HG02885 (cell line): ENCODE results near the gene EPHA5.
"Not testable (repeated sequence)": the region's sequence is repeated elsewhere in the genome, so short reads cannot be mapped to it uniquely, and the experiment has no call there.

Experiments
- ATAC-seq: cut with Tn5 transposase; IDR thresholded peaks from one replicate; pipeline ENCODE4 v1.9.1; 2021; ENCODE audit warnings: mild to moderate bottlenecking; ENCODE audit not compliant: unreplicated experiment, poor library complexity

EPHA5 gene

DNA sequence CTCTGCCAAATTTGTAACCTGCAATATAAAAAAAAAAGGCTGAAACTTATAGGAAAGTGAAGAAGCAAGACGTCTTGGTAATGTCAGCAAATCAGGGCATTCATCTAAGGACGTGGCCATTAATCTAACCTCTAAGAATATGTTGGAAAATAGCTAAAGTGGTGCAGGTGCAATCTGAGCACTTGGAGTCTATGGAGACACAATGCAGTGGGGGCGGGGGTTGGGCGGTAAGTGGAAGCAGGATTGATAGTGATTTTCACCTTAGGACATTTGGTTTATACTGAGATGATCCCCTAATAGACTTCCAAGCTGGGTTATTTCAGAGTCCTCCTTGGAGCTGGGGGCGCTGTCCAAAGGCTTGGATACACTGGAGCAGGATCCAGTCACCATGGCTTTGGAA is 283.4 kb downstream of the EPHA5 start:
- ATAC-seq = no peak

GRCh38 chr4:65383589-65384305 is 286.5 kb downstream of the EPHA5 start:
- ATAC-seq = no peak

GRCh38 chr4:65381648-65382047 is 288.6 kb downstream of the EPHA5 start:
- ATAC-seq = no peak

DNA sequence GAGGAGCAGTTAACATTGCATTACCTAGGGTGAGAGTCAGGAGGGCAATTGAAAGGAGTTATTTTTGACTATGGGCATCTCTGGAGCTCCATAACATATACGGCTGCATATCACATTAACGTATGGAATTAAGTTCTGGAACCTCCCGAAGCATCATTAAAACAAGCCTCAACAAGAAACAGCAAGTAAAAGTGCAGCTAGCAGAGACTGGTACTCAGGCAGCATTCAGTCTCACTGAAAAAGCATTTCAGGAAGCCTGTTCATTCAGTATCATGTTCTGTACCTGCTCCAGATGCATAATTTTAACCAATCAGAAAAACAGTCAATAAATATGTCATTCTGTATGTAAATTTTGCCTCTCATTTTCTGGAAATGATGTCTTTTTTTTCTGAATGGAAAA is 299.6 kb downstream of the EPHA5 start:
- ATAC-seq = no peak

DNA sequence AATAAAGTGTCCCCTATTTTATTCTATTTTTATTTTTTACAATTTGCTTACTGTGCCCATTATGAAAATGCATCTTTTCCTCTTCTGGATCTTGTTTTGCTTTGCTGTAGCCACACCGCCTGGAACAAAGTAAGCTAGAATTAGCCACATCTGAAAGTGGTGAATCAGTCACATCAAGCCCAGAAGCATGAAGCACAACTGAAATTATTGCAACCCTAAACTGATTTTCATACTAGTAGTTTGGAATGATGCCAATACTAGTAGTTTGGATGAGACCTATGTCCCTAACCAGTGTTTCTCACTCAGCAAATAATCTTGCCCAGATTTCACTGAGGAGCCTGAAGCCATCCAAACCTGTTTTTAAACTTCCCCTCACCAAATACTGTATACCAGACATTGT is 303.0 kb downstream of the EPHA5 start:
- no peak for ATAC-seq

DNA sequence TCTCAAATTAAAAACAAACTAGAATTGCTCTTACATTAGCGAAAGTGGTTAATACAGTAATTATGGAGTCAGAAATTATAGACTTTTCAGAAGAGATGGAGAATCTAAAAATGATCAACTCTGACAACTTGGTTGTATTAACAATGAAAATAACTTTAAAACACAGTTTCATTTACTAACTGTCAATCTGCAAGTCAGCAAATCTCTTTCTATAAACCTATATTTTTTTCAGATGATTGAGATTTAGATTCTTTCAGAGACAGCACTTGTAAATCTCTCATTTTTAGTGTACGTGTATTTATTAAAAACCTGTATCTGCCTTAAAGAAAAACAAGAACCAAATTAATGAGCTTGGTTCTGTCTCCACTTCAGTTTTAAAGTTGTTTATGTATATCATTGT is 311.4 kb downstream of the EPHA5 start:
- ATAC-seq = no peak

- no peak for ATAC-seq
These were observed 317.2 kb downstream of the EPHA5 start for GRCh38 chr4:65353098-65353497.

GRCh38 chr4:65344278-65344825 is 325.9 kb downstream of the EPHA5 start:
- ATAC-seq = no peak

DNA sequence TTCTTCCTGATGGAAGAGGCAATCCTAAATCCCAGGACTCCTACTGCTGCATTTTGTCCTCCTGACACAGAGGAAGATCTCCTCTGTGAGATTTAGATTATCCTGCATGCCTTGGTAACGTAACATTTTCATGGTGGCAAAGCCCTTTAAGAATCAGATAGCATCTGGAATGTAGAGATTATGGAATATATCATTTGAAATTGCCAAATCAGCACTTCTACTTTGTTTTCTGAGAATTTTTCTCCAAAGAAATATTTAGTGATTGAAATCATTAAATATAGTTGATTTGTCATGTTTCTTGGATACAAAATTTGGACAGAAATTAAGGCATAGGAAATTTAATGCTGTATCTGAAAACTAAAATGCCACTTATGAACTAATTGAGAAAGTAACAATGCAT is 326.9 kb downstream of the EPHA5 start:
- no peak for ATAC-seq

DNA sequence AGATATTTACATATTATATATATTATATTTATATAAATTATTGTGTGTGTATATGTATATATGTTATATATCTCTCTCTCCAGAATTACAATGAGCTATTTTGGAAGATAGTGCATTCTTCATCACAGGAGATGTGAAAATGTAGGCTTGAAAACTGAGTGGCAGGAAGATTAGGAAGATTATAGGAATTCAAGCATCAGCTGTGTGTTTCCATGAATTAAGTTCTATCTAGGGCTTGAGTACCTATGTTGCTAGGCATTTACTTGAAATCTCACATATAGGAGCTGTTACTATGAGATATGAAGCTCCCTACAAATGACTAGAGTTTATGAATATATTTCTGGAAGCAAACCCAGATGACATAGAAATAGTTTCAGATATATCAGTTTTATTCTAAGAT is 328.7 kb downstream of the EPHA5 start:
- no peak for ATAC-seq

DNA sequence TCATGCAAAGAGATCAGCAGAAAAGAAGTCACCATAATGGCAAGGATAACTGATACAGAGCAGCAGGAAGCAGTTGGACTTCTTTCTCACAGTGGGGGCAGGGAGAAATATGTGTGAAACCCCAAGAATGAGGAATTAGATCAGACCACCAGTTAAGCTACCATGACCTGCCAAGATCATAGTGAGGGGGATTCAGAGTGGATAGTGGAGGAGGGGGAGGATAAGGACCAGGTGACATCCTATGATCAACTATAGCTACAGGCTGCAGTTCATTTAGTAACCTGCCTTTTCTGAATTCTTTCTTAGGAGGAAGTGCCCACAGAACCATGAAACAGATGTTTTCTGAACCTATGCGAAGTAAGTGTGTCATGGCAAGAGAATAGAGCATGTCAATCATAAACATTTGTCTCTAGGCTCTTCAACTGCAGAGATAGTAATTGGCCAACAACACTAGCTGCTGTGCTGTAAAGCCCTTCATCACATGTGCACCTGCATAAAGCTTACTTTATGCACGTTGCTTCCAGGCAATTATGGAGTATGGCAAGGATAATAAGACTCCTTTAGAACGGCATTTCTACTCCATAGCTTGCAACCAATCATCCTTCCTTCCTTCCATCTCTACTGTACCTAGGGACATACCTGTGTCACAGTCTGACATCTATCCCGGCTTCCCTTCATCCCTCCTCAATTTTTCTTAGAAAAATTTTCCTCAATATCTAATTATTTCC is 329.7 kb downstream of the EPHA5 start:
- no peak for ATAC-seq

GRCh38 chr4:65337371-65337770 is 332.9 kb downstream of the EPHA5 start:
- no peak for ATAC-seq

- ATAC-seq = no peak
These were observed 333.8 kb downstream of the EPHA5 start for GRCh38 chr4:65336465-65336864.

DNA sequence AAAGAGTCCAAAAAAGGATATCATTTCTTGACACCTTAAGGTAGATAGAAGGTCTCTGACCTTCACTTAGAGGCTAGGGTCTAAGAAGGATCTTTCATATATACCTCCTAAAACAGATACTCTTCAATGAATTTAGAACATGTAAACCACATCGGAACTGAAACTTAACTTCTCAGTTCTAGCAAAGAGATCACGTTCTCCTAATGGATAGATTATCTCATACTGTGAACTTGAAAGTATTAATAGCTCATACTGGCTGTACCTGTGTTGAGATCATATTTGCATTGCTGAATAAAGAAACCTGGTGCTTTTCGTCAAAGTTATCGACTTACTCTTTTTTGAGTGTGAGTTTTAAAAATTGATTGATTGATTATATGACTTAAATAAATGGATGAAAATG is 353.8 kb downstream of the EPHA5 start:
- ATAC-seq = no peak

DNA sequence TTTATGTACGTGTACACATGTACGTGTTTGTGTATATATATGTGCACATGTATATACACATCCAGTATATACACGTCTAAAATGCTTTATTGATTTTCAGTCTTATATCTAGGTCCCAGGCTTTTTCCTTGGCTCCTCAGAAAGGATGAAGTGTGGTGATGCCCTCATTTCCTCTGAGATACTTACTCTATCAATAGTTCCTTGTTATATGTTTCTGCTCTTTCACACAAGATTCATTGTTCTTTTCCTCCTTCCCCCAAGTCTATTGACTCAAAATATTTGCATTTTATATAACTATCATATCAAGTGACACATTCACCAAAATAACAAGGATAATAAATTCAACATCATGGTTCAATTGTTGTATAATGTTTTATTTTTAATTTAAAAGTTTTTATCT is 359.2 kb downstream of the EPHA5 start:
- ATAC-seq = no peak

DNA sequence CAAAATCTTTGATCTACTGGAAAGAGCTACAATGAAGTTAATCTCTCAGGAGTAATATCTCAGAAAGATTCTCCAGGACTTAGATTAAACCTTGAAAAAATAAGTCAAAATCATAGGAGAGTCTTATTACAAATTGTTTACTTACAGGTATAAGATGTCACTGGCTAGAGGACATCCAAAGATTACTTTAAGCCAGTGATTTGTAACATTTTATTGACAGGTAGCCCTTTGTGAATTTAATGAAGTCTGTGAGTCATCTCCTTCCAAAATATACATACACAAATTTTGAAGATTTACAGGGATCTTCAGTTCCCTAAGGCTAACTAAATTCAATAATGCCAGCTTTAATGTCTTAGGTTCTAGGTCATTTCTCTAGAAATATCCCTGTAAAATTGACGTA is 359.7 kb downstream of the EPHA5 start:
- ATAC-seq = no peak

GRCh38 chr4:65308626-65309025 is 361.7 kb downstream of the EPHA5 start:
- not testable (repeated sequence) for ATAC-seq

DNA sequence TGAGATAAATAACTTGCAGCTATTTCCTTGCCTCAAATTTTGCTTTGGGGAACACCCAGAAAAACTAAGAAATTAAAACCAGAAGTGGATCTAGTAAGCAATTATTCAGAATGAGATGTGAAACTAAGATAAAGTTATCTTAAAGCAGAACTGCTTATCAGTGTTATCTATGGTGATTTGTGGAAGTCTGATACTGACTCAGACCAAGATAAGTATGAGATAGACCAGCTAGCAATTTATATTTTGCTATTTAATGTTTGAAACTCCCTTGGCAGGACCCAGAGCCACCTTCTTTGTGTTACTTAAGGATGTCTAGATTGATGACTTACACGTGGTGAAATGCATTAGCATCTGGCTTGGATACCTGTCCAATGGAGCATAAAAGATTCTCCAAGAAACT is 368.1 kb downstream of the EPHA5 start:
- no peak for ATAC-seq

DNA sequence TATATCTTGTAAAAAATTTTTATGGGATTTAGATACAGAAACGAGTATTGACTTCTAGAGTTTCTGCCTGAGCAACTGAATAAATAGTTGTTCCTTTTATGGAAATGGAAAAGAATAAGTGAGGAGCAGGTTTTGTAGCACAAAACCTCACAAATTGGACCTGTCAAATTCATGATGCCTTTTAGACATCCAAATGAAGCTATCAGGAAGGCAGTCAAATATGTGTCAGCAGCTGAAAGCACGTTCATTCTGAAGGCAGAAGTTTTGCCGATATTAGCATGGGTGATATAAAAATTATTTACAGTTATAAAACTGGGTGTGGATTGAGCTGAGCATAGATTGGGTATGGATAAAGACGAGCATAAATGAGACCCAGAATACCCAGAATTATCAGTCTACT is 374.0 kb downstream of the EPHA5 start:
- no peak for ATAC-seq

GRCh38 chr4:65287071-65287470 is 383.2 kb downstream of the EPHA5 start:
- ATAC-seq = no peak
